HG03139 (cell line): ENCODE measurements around the gene HK2.
"Not testable (repeated sequence)": the region's sequence is repeated elsewhere in the genome, so short reads cannot be mapped to it uniquely, and the experiment has no call there.

ENCODE experiments used
- ATAC-seq: cut with Tn5 transposase; IDR thresholded peaks from one replicate; pipeline ENCODE4 v1.9.1; 2021; ENCODE audit not compliant: unreplicated experiment

HK2 gene

DNA sequence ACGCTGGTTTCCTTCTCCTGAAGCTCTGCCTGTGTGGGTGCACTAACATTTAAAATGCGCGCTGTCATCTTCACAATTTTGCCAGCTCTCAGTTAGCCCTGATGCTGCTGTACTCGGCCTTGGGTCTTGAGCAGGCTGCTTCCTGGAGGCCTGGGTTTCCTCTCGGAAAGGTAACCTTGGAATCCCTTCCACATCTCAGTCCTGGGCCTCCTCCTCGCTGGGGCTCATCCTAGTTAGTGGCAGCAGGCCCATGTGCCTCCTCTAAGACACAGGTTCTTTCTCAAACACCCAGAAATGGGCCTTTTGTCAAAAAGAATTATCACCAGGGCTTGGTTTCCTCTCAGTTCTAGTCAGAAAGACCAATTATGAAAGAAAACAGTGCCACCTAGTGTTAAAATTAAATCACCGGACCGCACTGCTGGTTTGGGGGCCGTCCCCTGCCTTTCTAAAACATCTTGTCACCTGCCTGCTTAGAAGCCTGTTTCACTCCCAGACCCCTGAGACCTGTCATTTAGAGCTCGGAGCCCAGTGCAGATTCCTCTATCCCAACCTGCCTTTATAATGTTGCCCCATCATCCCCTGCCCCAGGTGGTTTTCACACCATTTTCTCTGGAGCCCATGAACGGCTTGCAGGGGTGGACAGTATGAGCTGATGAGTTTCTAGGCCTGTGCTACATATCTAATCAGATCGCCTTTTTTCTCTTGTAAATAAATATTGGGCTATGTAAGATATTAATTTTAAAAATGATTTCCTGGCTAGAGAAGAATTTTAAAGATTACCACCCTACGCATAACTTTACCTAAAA lies 42.4 kb downstream of the HK2 start:
- ATAC-seq, result no peak

DNA sequence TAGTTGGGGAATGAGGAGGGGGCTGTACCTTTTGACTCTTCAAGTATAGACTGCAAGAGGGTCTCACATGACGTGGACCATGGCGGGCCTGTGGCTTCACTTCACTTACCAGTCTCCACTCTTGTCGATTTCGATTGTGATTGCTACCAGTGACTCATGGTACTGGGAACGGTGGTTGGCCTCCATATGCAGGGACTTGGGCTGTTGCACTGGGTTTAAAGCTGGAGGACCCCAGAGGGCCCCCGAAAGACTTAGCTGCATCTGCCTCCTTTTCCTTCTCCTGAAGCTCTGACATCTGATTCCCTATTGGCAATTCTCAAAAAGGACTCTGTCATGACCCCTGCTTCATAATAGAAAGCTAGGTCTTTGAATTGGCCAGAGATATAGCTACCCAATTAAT lies 43.4 kb downstream of the HK2 start:
- ATAC-seq, result no peak

- ATAC-seq, result no peak
Measured at GRCh38 chr2:74877781-74878433, 44.0 kb downstream of the HK2 start.

- no peak for ATAC-seq
Measured at GRCh38 chr2:74878551-74878950, 44.6 kb downstream of the HK2 start.

- no peak for ATAC-seq
Measured at GRCh38 chr2:74880054-74880728, 46.3 kb downstream of the HK2 start.

DNA sequence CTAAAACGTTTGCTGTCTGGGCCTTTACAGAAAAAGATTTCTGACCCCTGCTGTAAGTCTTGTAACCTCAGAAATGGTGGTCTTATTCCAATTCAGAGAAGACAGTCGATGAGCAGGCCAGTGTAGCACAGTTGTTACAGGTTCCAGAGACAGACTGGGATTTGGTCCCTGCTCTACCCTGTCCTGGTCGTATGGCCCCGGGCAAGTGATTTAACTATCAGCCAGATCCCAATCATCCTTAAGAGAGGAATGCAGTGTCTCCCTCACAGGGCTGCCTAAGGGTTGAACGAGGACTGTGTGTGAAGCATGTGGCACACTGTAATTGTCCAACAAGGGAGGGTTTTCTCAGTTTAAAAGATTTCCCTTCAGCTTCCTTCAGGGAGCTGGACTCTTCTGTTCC lies 47.2 kb downstream of the HK2 start:
- ATAC-seq, result no peak

- ATAC-seq, result no peak
Measured at GRCh38 chr2:74881626-74882298, 47.8 kb downstream of the HK2 start.

- no peak for ATAC-seq
Measured at GRCh38 chr2:74882299-74882687, 48.4 kb downstream of the HK2 start.

- ATAC-seq, result no peak
Measured at GRCh38 chr2:74883011-74883410, 49.1 kb downstream of the HK2 start.

DNA sequence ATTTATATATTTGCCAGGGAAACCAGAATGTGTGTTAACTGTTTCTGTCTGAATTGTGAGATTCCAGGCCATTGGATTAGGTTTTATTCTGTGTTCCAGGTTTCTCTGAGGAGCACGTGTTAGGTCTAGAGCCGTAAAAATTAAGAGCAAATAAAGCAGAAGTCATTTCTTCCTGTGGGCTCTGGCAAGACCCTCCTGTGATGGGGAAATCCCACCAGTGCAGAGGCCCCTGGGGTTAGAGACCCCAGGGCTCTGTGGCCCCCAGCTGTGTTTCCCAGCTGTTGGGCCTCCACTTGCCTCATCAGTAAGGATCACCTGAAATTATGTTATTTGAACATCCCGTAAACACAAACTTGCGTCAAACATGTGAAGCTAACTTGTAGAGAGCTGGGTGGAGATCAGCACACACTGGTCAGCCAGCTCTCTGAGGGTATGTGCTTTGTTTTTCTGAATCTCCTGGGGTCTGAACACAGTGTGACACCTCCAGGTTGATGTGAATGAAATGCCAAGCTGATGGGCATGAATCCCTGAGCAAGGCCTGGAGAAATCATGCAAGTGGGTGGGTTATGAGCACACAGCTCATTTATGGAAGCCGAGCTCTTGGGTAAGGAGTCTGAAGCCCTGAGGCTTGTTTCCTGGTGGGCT lies 50.3 kb downstream of the HK2 start:
- no peak for ATAC-seq

GRCh38 chr2:74884866-74885265 lies 50.9 kb downstream of the HK2 start:
- no peak for ATAC-seq

DNA sequence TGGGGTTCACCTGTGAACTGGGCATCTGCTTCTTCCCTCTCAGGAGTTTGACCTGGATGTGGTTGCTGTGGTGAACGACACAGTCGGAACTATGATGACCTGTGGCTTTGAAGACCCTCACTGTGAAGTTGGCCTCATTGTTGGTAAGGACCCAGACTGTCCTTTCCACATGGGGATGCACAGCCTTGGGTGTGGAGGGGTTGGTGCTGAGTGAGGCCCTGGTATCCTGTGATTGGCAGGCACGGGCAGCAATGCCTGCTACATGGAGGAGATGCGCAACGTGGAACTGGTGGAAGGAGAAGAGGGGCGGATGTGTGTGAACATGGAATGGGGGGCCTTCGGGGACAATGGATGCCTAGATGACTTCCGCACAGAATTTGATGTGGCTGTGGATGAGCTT lies 52.3 kb downstream of the HK2 start:
- ATAC-seq, result no peak

- ATAC-seq, result no peak
Measured at GRCh38 chr2:74886811-74887210, 52.9 kb downstream of the HK2 start.

DNA sequence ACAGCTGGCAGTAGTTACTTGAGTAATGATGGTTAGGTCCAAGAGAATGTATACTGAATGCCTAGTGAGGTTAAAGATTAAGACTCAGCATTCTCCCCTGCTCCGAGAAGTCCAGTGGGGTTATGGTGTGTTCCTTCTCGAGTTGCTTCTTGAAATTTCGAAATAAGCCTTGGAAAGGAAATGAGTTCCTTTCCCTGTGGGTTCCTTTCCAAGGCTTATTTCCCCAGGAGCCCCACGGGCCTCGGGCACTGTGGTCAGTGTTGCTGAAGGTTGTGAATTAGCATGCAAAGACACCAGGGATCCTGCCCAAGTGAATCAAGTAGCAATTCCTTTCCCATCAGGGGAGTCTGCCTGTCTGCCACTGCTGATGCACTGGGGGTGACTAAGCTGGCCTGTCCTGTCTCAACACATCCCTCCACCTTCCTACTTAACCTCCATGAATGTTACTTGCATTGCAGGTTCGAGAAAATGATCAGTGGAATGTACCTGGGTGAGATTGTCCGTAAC lies 53.6 kb downstream of the HK2 start:
- ATAC-seq, result no peak

- ATAC-seq, result no peak
Measured at GRCh38 chr2:74887960-74888700, 54.2 kb downstream of the HK2 start.

DNA sequence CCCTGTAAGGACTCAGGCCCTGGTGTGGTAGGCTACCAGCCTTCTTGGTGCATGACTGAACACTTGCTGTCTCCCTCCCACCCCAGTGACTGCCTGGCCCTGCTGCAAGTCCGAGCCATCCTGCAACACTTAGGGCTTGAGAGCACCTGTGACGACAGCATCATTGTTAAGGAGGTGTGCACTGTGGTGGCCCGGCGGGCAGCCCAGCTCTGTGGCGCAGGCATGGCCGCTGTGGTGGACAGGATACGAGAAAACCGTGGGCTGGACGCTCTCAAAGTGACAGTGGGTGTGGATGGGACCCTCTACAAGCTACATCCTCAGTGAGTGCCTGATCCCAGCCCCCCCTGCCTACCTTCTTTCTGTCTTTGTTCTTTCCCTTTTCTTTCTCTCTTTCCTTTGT lies 55.2 kb downstream of the HK2 start:
- ATAC-seq, result no peak

GRCh38 chr2:74890711-74891110 lies 56.8 kb downstream of the HK2 start:
- no peak for ATAC-seq

- ATAC-seq, result no peak
Measured at GRCh38 chr2:74891136-74891764, 57.3 kb downstream of the HK2 start.

GRCh38 chr2:74891816-74892215 lies 57.9 kb downstream of the HK2 start:
- not testable (repeated sequence) for ATAC-seq

DNA sequence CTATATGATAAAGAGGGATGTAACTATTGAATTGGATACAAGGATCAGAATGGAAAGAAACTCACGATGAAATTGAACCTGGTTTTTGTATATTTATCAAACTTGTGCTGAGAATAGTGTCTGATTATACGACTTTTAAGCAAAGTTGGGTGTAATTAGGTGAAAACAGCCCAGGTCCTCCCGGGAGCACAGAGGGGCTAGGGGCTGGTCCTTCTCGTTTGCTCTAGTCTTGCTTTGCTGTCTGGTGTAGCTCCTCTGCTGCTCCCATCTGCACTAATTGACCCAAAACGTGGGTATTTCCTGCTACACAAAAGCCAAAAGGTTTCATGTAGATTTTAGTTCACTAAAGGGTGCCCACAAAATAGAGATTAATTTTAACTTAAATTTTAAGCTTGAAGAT lies 58.7 kb downstream of the HK2 start:
- ATAC-seq, result no peak
